NCI-H748 treated with DMSO at 0.1 percent for 48 hours (cell line): ENCODE data around the gene DGAT2.
A peak's percentile ranks its signal among the peaks of the same experiment; 100 is the strongest.
"Not testable (repeated sequence)": the region's sequence is repeated elsewhere in the genome, so short reads cannot be mapped to it uniquely, and the experiment has no call there.

ENCODE experiments used
- DNase-seq: peaks from one replicate; lab custom pipeline; 2025; lab: John Stamatoyannopoulos, UW

The DGAT2 gene

DNA sequence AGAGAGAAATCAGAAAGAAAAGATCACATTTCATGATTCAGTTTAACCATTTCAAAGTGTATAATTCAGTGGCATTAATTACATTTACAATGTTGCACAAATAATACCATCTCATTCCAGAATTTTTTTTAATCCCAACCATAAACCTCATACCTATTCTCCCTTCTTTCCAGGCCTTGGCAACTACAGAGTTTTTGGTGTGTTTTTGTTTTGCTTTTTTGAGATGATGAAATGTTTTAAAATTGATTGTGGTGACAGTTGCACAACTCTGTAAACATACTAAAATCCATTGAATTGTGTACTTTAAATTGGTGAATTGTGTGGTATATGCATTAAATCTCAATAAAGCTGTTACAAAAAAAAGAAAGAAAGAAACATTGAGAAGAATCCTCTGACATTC, 13.6 kb upstream of the DGAT2 start:
- DNase-seq, result not testable (repeated sequence)

- DNase-seq, result no peak
Observed at GRCh38 chr11:75757651-75758050, 10.9 kb upstream of the DGAT2 start.

DNA sequence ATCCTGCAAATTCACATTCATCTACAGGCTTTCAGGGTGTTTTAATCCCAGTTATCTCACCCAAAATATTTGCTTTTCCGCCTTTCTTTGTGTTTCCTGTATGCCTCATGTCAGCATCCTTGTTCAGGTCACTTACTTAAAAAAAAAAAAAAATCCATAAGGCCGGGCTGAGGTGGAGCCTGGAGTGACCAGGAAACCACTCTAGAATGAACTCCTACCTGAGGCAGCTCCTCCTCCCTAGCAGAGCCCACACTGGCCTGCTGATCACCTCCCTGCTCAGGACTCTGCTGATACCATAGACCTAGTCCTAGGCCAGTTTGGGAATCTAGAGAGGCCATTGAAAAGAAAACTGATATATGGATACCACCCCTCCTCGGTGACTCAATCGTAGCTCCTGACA, 8.7 kb upstream of the DGAT2 start:
- no peak for DNase-seq

DNA sequence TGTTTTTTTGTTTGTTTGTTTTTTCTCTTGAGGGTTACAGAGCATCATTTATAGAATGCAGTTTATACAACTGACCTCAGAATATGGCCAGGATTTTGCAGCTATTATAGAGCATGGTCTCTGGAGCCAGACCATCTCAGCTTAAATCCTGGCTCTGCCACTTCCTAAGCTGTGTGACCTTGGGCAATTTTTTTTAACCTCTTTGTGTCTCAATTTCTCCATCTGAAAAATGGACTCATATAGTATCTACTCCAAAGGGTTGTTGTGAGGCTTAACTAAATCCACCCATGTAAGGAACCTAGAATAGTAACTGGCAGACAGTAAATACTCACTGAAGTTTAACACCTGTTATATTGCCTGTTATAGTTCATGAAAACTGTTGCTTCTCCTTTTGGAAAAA, 8.3 kb upstream of the DGAT2 start:
- DNase-seq, result no peak

DNA sequence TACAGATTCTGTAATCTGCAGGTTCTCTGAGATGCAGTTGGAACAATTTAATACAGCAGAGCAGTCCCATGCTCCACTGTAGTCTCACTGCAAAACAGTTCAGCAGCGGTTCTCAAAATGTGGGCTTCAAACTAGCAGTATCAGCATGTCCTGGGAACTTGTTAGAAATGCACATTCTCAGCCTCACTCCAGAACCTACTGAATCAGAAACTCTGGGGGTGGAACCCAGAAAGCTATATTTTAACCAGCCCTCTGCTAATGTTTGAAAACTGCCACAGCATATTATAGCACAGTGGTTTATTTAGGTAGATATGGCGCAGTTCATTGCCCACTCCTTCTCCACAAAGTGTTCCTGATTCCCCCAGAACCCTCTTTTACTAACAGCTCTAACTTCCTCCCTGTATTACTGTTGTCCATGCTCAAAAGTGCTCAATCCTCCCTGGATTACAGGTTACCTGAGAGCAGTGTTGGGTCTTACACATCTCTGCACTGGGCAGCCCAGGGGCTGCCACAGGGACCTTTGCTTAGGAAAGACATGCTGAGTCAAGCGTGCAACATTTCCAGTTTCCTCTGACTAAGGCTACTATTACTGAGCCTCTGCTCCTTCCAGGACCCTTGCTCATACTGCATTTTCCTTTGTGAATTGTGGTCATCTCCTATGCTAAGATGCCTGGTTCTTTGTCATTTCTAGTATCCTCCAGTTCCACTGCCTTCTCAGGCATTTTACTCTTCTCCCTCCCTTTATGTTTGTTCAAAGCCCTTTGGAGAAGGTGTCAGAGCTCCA, 7.7 kb upstream of the DGAT2 start:
- no peak for DNase-seq

GRCh38 chr11:75762158-75762557, 6.4 kb upstream of the DGAT2 start:
- no peak for DNase-seq

DNA sequence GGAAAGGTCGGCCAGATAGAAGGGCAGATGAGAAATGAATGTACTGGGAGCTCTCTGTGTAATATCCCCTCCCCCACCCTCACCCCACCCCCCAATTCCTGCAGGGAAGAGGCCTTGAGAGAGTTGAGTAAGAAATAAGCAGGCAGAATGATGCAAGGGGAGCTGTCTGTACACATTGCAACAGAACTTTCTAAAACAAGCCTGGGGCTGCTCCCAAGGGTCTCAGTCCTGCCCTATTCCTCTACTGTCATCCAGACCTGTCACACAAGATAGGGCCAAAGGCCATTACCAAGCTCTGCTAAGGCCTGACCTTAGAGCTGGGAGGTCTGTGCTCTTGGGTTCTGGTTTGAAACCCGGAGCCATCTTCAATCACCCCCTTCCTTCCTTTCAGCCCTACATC, 5.7 kb upstream of the DGAT2 start:
- DNase-seq, result no peak

DNA sequence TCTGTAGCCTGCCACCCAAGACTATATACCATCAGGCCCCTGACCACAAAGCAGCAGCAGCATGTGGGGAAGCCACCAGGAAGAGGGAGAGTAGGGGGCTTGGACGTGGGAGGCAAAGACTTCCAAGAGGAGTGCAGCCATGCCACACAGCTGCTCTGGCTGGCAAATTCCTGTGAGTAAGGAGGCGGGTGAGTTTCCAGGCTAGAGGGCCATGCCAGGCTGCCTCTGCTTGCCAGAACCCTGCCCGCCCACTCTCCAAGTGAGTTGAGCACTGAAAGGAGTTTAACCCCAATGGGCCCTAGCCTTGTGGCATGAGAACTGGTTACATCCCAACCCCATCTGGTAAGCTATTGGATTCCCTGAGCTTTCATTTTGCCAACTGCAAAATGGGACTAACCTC, 4.7 kb upstream of the DGAT2 start:
- DNase-seq, result no peak

- no peak for DNase-seq
Observed at GRCh38 chr11:75765116-75765515, 3.5 kb upstream of the DGAT2 start.

GRCh38 chr11:75766443-75767227, 1.9 kb upstream of the DGAT2 start:
- no peak for DNase-seq

DNA sequence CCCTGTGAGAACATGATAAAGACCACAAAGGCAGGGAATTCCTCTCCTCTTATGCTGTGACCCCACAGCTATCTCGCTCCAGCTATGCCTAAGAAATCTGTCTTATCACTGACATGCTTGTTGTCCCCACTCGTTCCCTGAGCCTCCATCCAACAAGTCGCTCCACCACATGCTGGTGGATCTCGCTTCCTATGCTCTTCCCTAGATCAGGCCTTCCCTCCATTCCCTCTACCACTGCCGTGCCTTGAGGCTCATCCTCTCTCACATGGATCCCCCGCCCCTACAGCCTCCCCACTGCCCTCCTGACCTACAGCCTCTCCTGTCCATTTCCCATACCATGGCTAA, 1.4 kb upstream of the DGAT2 start:
- DNase-seq, result no peak

DNA sequence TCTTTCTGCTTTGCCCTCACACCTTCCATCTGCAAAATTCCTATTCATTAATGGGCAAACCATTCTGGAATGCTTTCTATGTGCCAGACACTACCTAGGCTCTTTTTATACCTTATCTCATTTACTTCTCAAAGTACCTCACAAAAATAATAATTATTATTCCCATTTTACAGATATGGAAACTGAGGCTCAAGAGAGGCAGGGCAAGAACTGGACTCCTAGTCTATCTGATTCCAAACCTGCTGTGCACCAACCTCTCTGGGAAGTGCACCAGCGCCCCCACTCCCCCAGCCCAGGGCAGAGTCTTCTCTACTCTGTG, 826 bp upstream of the DGAT2 start:
- DNase-seq, result no peak

- DNase-seq, result peak; percentile 24
Observed at GRCh38 chr11:75768909-75769771, 562 bp downstream of the DGAT2 start.

GRCh38 chr11:75770102-75770501, 1.5 kb downstream of the DGAT2 start:
- DNase-seq, result no peak

- DNase-seq, result no peak
Observed at GRCh38 chr11:75771646-75772410, 3.2 kb downstream of the DGAT2 start.

DNA sequence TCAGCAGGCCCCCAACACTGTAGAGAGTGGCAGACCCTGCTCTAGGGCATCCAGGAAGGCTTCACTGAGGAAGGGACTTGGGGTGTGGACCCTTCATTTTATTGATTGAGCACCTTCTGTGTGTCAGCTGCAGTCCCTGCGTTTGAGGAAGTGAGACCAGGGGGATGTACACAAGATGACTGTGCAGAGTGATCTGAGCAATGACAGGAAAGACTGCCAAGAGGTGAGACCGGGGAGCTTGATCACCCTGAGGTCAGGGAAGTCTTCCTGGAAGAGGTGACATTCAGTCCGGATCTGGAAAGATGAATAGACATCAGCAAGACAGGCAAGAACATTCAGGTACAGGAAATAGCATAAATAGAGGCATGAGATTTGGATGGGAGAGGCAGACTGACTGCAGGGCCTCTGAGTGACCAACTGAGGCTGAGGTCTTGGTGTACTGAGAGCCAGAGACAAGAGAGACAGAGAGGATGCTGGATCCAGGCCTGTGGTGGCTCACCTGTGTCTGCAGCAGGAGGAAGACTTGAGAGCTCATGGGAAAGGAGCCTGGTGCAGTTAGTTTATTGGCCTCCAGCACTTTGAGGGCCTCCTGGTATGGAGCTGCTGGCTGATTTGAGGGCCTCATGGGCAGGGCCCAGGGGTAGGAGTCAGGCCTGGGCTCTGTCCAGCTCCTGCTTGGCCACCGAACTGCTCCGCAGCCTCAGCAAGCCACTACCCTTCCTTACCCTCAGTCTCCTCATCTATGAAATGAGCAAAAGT, 5.2 kb downstream of the DGAT2 start:
- DNase-seq, result no peak

- no peak for DNase-seq
Observed at GRCh38 chr11:75775056-75775455, 6.5 kb downstream of the DGAT2 start.

DNA sequence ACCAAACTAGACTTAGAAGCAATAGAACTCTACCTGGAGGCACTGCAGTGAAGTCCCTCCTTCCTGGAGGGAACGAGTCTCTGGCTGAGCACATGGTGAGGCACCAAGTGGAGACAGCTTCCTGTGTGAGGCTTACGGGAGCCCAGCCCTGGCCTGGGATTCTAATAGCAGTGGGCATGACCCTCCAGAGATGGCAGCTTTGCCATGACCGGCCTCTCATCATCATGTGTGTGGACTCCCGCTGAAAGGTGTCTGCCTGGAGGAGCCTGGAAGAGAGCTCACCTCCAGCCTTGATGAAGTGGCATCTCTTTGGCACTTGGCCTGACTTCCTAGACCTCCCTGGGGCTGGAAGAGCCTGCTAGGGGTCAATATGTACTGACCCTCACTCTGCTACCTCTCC, 8.0 kb downstream of the DGAT2 start:
- DNase-seq, result no peak

GRCh38 chr11:75777461-75778110, 9.0 kb downstream of the DGAT2 start:
- DNase-seq, result no peak

- no peak for DNase-seq
Observed at GRCh38 chr11:75778962-75779361, 10.4 kb downstream of the DGAT2 start.

DNA sequence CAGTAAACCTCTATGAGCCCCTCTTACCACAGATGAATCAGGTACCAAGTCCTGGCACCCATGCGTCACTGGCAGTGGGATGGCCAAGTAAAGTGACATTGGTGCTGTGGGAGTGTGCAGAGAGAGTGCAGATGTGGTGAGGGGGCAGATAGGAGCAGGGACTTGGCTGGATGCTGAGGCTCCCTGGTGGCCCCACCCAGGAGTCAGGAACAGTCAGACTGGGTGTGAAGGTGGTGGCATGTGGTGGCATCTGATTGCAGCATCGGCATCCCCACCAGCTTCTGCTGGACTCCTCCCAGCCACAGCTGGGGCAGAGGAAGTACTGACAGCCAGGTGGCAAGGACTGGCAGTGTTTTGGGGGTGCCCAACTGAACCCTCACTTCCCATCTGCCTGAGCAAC, 11.4 kb downstream of the DGAT2 start:
- no peak for DNase-seq
